ENCODE results near the gene SAMD10.

DNA sequence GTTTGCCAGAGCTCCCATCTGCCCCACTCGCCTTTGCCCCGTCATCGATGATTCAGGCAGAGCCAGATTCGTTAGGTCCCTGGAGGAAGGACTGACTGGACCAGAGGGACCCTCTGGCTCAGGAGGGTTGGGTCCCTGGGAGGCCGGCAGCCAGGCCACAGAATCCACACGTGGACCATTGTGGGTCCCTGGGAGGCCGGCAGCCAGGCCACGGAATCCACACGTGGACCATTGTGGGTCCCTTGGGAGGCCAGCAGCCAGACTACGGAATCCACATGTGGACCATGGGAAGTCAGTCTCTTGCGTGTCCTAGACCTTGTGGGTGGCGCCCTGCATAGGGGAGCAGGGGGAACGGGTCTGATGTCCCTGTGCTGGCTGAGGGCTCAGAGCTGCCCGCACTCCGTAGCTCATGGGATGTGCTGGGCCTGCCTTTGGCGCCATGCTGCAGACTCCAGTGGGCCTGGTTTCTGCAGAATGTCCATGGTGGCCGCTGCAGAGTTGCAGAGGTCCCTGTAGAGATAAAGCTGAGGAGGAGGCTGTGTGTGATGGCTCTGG lies 46.8 kb downstream of the SAMD10 start:
- no peak for TF ChIP-seq FOXP2 (optimal IDR thresholded peaks at IDR 0.05; ENCODE audit: control extremely low read depth, extremely low read length, insufficient read depth)
- TF ChIP-seq POLR2AphosphoS5 (IDR thresholded peaks at IDR 0.05; ENCODE audit: borderline replicate concordance, low read depth, low read length): no peak
- no peak for TF ChIP-seq EZH2 (IDR thresholded peaks at IDR 0.05)

Data from SK-N-MC (cell line).